Lower leg skin (tissue), 3 donors: ENCODE data around the gene S1PR2.

ENCODE experiments used
- POLR2A ChIP-seq, 2 donors: fragments of 450-650 bp; IDR thresholded peaks; one replicate each; pipeline ENCODE4 v1.6.1; 2016 to 2017; ENCODE audit warnings: antibody characterized with exemption in 2 of 2, mild to moderate bottlenecking in 1 of 2, moderate library complexity in 1 of 2
- TF ChIP-seq, protein P1 (sequence below), 3 donors: fragments of 450-650 bp; IDR thresholded peaks; one replicate each; pipeline ENCODE4 v1.5.1; 2016; ENCODE audit warnings: antibody characterized with exemption in 3 of 3, mild to moderate bottlenecking in 3 of 3, moderate library complexity in 2 of 3

DNA sequence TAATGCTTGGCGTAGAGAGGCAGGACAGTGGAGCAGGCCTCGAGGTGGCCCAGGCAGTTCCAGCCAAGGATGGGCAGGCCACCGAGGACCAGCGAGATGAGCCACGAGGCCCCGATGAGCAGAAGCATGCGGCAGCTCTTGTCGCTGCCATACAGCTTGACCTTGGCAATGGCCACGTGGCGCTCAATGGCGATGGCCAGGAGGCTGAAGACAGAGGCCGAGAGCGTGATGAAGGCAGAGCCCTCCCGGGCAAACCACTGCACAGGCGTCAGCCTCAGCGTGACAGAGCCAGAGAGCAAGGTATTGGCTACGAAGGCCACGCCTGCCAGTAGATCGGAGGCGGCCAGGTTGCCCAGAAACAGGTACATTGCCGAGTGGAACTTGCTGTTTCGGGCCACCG, 6.8 kb downstream of the S1PR2 start:
- no peak for TF ChIP-seq POLR2A (IDR thresholded peaks at IDR 0.05)
- TF ChIP-seq, protein P1, sequence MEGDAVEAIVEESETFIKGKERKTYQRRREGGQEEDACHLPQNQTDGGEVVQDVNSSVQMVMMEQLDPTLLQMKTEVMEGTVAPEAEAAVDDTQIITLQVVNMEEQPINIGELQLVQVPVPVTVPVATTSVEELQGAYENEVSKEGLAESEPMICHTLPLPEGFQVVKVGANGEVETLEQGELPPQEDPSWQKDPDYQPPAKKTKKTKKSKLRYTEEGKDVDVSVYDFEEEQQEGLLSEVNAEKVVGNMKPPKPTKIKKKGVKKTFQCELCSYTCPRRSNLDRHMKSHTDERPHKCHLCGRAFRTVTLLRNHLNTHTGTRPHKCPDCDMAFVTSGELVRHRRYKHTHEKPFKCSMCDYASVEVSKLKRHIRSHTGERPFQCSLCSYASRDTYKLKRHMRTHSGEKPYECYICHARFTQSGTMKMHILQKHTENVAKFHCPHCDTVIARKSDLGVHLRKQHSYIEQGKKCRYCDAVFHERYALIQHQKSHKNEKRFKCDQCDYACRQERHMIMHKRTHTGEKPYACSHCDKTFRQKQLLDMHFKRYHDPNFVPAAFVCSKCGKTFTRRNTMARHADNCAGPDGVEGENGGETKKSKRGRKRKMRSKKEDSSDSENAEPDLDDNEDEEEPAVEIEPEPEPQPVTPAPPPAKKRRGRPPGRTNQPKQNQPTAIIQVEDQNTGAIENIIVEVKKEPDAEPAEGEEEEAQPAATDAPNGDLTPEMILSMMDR (IDR thresholded peaks at IDR 0.05), result no peak
